ENCODE data around the gene PI3. TPM values are rescaled to one million over a fixed set of nuclear protein-coding genes. Genes with fewer than 3 reads are reported as not detected.

Gene PI3
- 0.44 TPM in 1 of 2 replicates, not detected in the other for total RNA-seq

DNA sequence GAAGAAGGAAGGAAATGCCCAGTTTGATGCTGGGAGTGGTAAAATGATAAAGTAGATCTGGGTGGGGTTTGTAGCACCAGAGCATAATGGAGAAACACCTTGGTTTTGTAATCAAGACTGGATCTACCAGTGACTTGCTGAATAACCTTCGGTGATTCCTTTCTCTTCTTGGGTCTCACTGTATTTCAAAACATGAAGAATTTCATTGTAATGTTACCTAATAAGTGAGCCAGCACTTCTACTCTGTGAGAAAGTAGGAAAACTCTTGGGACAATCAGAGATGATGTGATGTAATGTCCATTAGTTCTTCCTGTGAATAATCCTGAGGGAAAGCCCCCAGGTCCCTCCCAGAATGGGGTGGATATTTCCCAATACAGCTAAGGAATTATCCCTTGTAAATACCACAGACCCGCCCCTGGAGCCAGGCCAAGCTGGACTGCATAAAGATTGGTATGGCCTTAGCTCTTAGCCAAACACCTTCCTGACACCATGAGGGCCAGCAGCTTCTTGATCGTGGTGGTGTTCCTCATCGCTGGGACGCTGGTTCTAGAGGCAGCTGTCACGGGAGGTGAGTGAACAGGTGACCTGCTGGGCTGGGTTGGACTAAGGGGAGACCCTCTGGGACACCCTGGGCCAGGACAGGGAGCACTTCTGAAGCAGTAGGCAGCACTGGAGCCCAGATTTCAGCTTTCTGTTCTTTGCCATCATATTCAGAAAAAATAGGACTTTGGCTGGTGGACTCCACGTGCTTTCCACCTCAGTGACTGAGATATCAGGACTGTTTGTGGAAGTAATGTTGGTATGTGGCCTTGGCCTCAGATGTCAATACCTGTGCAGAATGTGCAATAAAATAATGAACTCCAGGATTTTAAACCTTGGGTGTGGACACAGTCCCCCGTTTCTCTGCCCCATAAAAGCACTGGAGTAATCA lies at the start of gene PI3:
Gene PI3, plus strand, starts transcription at position 469 of the 931 bp plus-strand sequence. Its CDS starts 21 bp downstream, at position 490.

DNA sequence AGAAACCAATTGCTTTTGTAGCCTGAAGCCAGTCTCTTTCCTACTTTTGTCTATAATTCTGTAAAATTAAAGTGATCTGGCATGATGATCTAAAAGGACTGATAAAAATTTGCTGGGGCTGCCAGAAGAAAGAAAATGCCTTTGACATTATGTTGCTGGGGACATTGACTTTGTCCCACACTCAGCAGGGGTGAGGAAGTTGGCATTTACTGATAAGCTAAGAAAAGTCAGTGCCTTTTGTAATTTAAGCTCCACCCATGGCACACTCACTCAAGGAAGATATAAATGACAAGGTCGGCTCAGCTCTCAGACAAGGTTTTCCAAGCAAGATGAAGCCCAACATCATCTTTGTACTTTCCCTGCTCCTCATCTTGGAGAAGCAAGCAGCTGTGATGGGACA lies 32.0 kb downstream of the PI3 start, which contains the start of gene SEMG1:
Gene SEMG1, plus strand, starts transcription at position 309 of the 400 bp plus-strand sequence. Its CDS starts 21 bp downstream, at position 330.

GRCh38 chr20:45221076-45221475 lies 46.4 kb downstream of the PI3 start, which contains the start of gene SEMG2:
TSS of gene SEMG2 (plus strand) at chr20:45221373. CDS start at chr20:45221390, 17 bp downstream.

Other genes starting within 250 kb of the PI3 start
- gene TOMM34, start 214.5 kb upstream of the PI3 start, total RNA-seq: 13.8 and 40.5 TPM in 2 replicates
- gene STK4, start 208.4 kb upstream of the PI3 start, total RNA-seq: 24.5 and 46.8 TPM in 2 replicates
- gene KCNS1, start 73.8 kb upstream of the PI3 start, total RNA-seq: 0.14 and 0.44 TPM in 2 replicates
- not detected in 2 replicates for gene WFDC5, start 59.7 kb upstream of the PI3 start, total RNA-seq
- not detected in 2 replicates for gene WFDC12, start 50.4 kb upstream of the PI3 start, total RNA-seq
- not detected in 2 replicates for gene SEMG1, start 32.1 kb downstream of the PI3 start, total RNA-seq
- gene SEMG2, start 46.5 kb downstream of the PI3 start, total RNA-seq: not detected in 2 replicates
- not detected in 2 replicates for gene SLPI, start 79.7 kb downstream of the PI3 start, total RNA-seq
- gene RBPJL, start 131.9 kb downstream of the PI3 start, total RNA-seq: not detected in 2 replicates
- gene MATN4, start 133.4 kb downstream of the PI3 start, total RNA-seq: 0.22 TPM in 1 of 2 replicates, not detected in the other
- gene SDC4, start 173.5 kb downstream of the PI3 start, total RNA-seq: 212 and 227 TPM in 2 replicates
- 47.3 and 51.3 TPM in 2 replicates for gene SYS1, start 188.3 kb downstream of the PI3 start, total RNA-seq
- gene TP53TG5, start 203.4 kb downstream of the PI3 start, total RNA-seq: not detected in 2 replicates
- gene DBNDD2, start 233.4 kb downstream of the PI3 start, total RNA-seq: 12.3 and 16.2 TPM in 2 replicates
- 46.1 and 59.5 TPM in 2 replicates for gene PIGT, start 241.2 kb downstream of the PI3 start, total RNA-seq